T-cell (primary cell): ENCODE results near the gene MARCKSL1. TPM values are rescaled to one million over a fixed set of nuclear protein-coding genes. Genes with fewer than 3 reads are reported as not detected.
A peak's percentile ranks its signal among the peaks of the same experiment; 100 is the strongest.
"Not testable (repeated sequence)": the region's sequence is repeated elsewhere in the genome, so short reads cannot be mapped to it uniquely, and the experiment has no call there.

Experiments
- ATAC-seq, 4 experiments: fragments of 200-7000 bp in 3 of 4; fragments of 150-1000 bp in 1 of 4; cut with Tn5 transposase; replicated peaks in 1 of 4; 1 replicate in 3 of 4; 2 replicates in 1 of 4; pipeline ENCODE4 v1.10.0; 2021; ENCODE audit warnings: moderate library complexity in 3 of 4, mild to moderate bottlenecking in 2 of 4, moderate number of reproducible peaks in 1 of 4
- CTCF ChIA-PET, 2 donors: fragments of 300-600 bp; sonication (Branson Sonifier 250); formaldehyde crosslinking; loops; one replicate each; lab custom pipeline; 2022; ENCODE audit warnings: antibody characterized with exemption in 2 of 2; lab: Charles Lee
- POLR2A ChIA-PET, 2 donors: fragments of 300-600 bp; sonication (Branson Sonifier 250); formaldehyde crosslinking; loops; one replicate each; lab custom pipeline; 2022; ENCODE audit warnings: antibody characterized with exemption in 2 of 2; lab: Charles Lee
- DNase-seq, 35 experiments: peaks; one replicate each; pipeline versions ENCODE4 v3.0.0 to v3.0.0-alpha.2; 2013 to 2023
- H3K27ac ChIP-seq: one replicate; pipeline ENCODE4 v1.5.1; 2013; ENCODE audit warnings: low read length
- H3K27me3 ChIP-seq, 2 experiments: replicated peaks in 1 of 2; 1 replicate in 1 of 2; 2 replicates in 1 of 2; pipeline versions ENCODE4 v1.6.1 to v1.7.0; 2013; ENCODE audit warnings: low read length in 1 of 2, mixed read lengths in 1 of 2; ENCODE audit not compliant: control insufficient read depth in 2 of 2, insufficient read depth in 2 of 2; ENCODE audit errors: extremely low read depth in 1 of 2
- H3K36me3 ChIP-seq, 2 donors: 1 replicate in 1 of 2; 2 replicates in 1 of 2; pipeline versions ENCODE4 v1.6.1 to v1.7.0; 2013; ENCODE audit warnings: low read length in 1 of 2; ENCODE audit not compliant: control insufficient read depth in 2 of 2, insufficient read depth in 1 of 2; ENCODE audit errors: extremely low read depth in 1 of 2
- H3K4me1 ChIP-seq, 2 experiments: 1 replicate in 1 of 2; 2 replicates in 1 of 2; pipeline versions ENCODE4 v1.6.1 to v1.7.0; 2013; ENCODE audit warnings: low read length in 2 of 2, mixed read lengths in 1 of 2; ENCODE audit not compliant: insufficient read depth in 2 of 2, control insufficient read depth in 1 of 2; ENCODE audit errors: extremely low read depth in 1 of 2
- H3K4me3 ChIP-seq, 2 donors: 1 replicate in 1 of 2; 2 replicates in 1 of 2; pipeline versions ENCODE4 v1.5.1 to v1.7.0; 2013; ENCODE audit warnings: mild to moderate bottlenecking in 2 of 2, low read length in 1 of 2, moderate library complexity in 1 of 2; ENCODE audit not compliant: control insufficient read depth in 1 of 2; ENCODE audit errors: extremely low read depth in 1 of 2
- H3K9me3 ChIP-seq: 2 replicates; pipeline ENCODE4 v1.7.0; 2013
- H3K27ac Mint-ChIP-seq, 2 donors: one replicate each; pipeline ENCODE4 v1.8.0; 2020 to 2021; ENCODE audit warnings: mild to moderate bottlenecking in 2 of 2, mixed read lengths in 2 of 2
- H3K27me3 Mint-ChIP-seq, 2 donors: one replicate each; pipeline ENCODE4 v1.8.0; 2021 to 2022; ENCODE audit warnings: mixed read lengths in 2 of 2
- H3K36me3 Mint-ChIP-seq: one replicate; pipeline ENCODE4 v1.8.0; 2021; ENCODE audit warnings: mixed read lengths
- H3K4me1 Mint-ChIP-seq, 3 donors: one replicate each; pipeline ENCODE4 v1.8.0; 2020 to 2022; ENCODE audit warnings: mixed read lengths in 3 of 3, mild to moderate bottlenecking in 1 of 3
- H3K4me3 Mint-ChIP-seq, 3 donors: one replicate each; pipeline ENCODE4 v1.8.0; 2020 to 2022; ENCODE audit warnings: mild to moderate bottlenecking in 3 of 3, mixed read lengths in 3 of 3, moderate library complexity in 3 of 3
- H3K9me3 Mint-ChIP-seq, 3 donors: one replicate each; pipeline ENCODE4 v1.8.0; 2020 to 2022; ENCODE audit warnings: mixed read lengths in 3 of 3
- whole genome bisulfite sequencing: methylation state at CpG from one replicate; pipeline ENCODE4 v1.1.5; 2013; ENCODE audit warnings: missing lambda C conversion rate; ENCODE audit not compliant: insufficient coverage; 5-methylcytosine and 5-hydroxymethylcytosine counted together
- total RNA-seq, 35 experiments: library from RNA in 6 of 35; stranded (reverse) in 6 of 35; fragments of 120-200 nt in 1 of 35; gene quantifications; one replicate each; pipeline versions ENCODE4 v1.2.1 to v1.2.4 and lab custom pipeline; 2013 to 2026

The MARCKSL1 gene
- total RNA-seq, 5 donors from 2014 or later (not counting 1 experiment from before 2014, with no cell fraction given) = 28.1 to 46.5 (median 41.4) TPM

GRCh38 chr1:32285658-32286057 lies 50.4 kb downstream of the MARCKSL1 start:
- no peak overlapping the region for H3K27ac Mint-ChIP-seq
- DNase-seq = no peak
- POLR2A ChIA-PET = no interaction called here
- peaks cover 3 to 7% of the 10 kb centered on the region in 2 experiments for H3K4me1 ChIP-seq
- H3K27me3 ChIP-seq = no peaks in the 10 kb centered on the region
- H3K36me3 Mint-ChIP-seq = peaks cover 24% of the 10 kb centered on the region
- H3K4me1 Mint-ChIP-seq = peaks cover 6 to 9% (median 6%) of the 10 kb centered on the region in 3 donors
- H3K9me3 Mint-ChIP-seq = no peaks in the 10 kb centered on the region
- no peaks in the 10 kb centered on the region for H3K9me3 ChIP-seq
- H3K36me3 ChIP-seq = peaks cover 15 to 60% of the 10 kb centered on the region in 2 donors
- CTCF ChIA-PET = interaction anchor here in 1 of 2 donors (0.5 kb wide), 1 partner anchor 44 kb away, joined by 6 read pairs; no protein-coding TSS in a partner anchor
- no CpG with 5 or more reads among the region's 3 CpGs for WGBS
- no peak overlapping the region for H3K4me3 Mint-ChIP-seq
- peak in 1 of 4 experiments; percentile 27 for ATAC-seq
- H3K4me3 ChIP-seq = no peak overlapping the region
- no peaks in the 10 kb centered on the region for H3K27me3 Mint-ChIP-seq
- H3K27ac ChIP-seq = no peak overlapping the region

GRCh38 chr1:32284777-32285176 lies 51.3 kb downstream of the MARCKSL1 start:
- H3K27me3 ChIP-seq, H3K9me3 Mint-ChIP-seq, H3K4me1 ChIP-seq, DNase-seq, H3K4me1 Mint-ChIP-seq, ATAC-seq, H3K27ac ChIP-seq, H3K4me3 Mint-ChIP-seq, H3K27me3 Mint-ChIP-seq, POLR2A ChIA-PET, H3K4me3 ChIP-seq, H3K9me3 ChIP-seq: not testable (repeated sequence)
- CTCF ChIA-PET = interaction anchor here in 1 of 2 donors (0.6 kb wide), 1 partner anchor 342 kb away, joined by 4 read pairs; no protein-coding TSS in a partner anchor
- no CpG with 5 or more reads among the region's 8 CpGs for WGBS
- Mint-ChIP-seq H3K36me3 (peaks cover 29% of the 10 kb centered on the region), H3K27ac (peak overlapping the region in 1 of 2 donors; percentile 52)
- H3K36me3 ChIP-seq = peaks cover 19 to 69% of the 10 kb centered on the region in 2 donors

Other genes with a start within 250 kb of the MARCKSL1 start
- gene KPNA6, start 228.2 kb downstream of the MARCKSL1 start, total RNA-seq = 10 to 100 TPM; 46.2 to 53.6 (median 52.3) TPM
- 10 to 100 TPM; 25.3 to 47.7 (median 43.8) TPM for gene TXLNA, start 156.6 kb downstream of the MARCKSL1 start, total RNA-seq
- 1 to 10 TPM; 6.5 to 9.0 (median 6.8) TPM for gene CCDC28B, start 135.6 kb downstream of the MARCKSL1 start, total RNA-seq
- gene IQCC, start 130.6 kb downstream of the MARCKSL1 start, total RNA-seq = 1 to 10 TPM; 1.3 to 3.6 (median 2.3) TPM
- under 1 TPM in 1 of 5 donors, not detected in 4; 0.18 TPM for gene DCDC2B, start 127.1 kb downstream of the MARCKSL1 start, total RNA-seq
- 10 to 100 TPM; 14.0 to 29.6 (median 26.0) TPM for gene TMEM234, start 113.9 kb downstream of the MARCKSL1 start, total RNA-seq
- gene EIF3I, start 113.8 kb downstream of the MARCKSL1 start, total RNA-seq = 100 to 1,000 TPM in 2 of 5 donors, 10 to 100 TPM in 3; 94.9 to 117 (median 98.4) TPM
- 1 to 10 TPM in 1 of 5 donors, under 1 TPM in 4; 0.65 to 1.0 (median 0.95) TPM for gene FAM167B, start 89.0 kb downstream of the MARCKSL1 start, total RNA-seq
- 100 to 1,000 TPM; 341 to 489 (median 428) TPM for gene LCK, start 85.0 kb downstream of the MARCKSL1 start, total RNA-seq
- 100 to 1,000 TPM; 117 to 153 (median 142) TPM for gene HDAC1, start 44.1 kb downstream of the MARCKSL1 start, total RNA-seq
- 10 to 100 TPM; 27.0 to 43.0 (median 32.0) TPM for gene FAM229A, start 26.3 kb upstream of the MARCKSL1 start, total RNA-seq
- 1 to 10 TPM in 3 of 5 donors, under 1 TPM in 1, not detected in 1; 0.65 to 4.3 (median 2.3) TPM for gene TSSK3, start 26.3 kb upstream of the MARCKSL1 start, total RNA-seq
- 100 to 1,000 TPM in 3 of 5 donors, 10 to 100 TPM in 2; 93.4 to 190 (median 105) TPM for gene BSDC1, start 58.2 kb upstream of the MARCKSL1 start, total RNA-seq
- gene ZBTB8B, start 128.8 kb upstream of the MARCKSL1 start, total RNA-seq = under 1 TPM in 1 of 5 donors, not detected in 4; 0.03 TPM
- gene ZBTB8A, start 203.2 kb upstream of the MARCKSL1 start, total RNA-seq = under 1 TPM in 4 of 5 donors, not detected in 1; 0.05 to 0.13 (median 0.11) TPM